GM19193 (cell line): ENCODE data around the gene RNF128.

ENCODE experiments used
- POLR2A ChIP-seq: IDR thresholded peaks from 4 replicates; pipeline ENCODE4 v1.6.1; 2011; ENCODE audit not compliant: insufficient read depth, insufficient read length; ENCODE audit errors: extremely low read depth

Gene RNF128

GRCh38 chrX:106811131-106811910 is 84.8 kb downstream of the RNF128 start:
- TF ChIP-seq POLR2A = no peak
